ENCODE data around the gene ASTN2.

- TF ChIP-seq CTCF (IDR thresholded peaks at IDR 0.05; ENCODE audit: insufficient read depth, low read depth, low read length): no peak
- no peak for TF ChIP-seq EZH2 (IDR thresholded peaks at IDR 0.05; ENCODE audit: insufficient read depth, low read length)
These were observed 69.8 kb downstream of the ASTN2 start for GRCh38 chr9:117344892-117345660.
